ENCODE results near the gene SLC43A2. TPM values are rescaled to one million over a fixed set of nuclear protein-coding genes. Genes with fewer than 3 reads are reported as not detected.

Gene SLC43A2
- total and polyA plus RNA-seq, 3 donors from 2014 or later = 11.7 to 15.7 (median 12.4) TPM

- DNase-seq = no peak
- no peaks in the 10 kb centered on the region for H3K27me3 ChIP-seq
- WGBS, 2 donors = 94 to 96% methylated on average over 14 of the region's 14 CpGs
- peaks cover 9% of the 10 kb centered on the region for H3K4me1 ChIP-seq
- no peak for TF ChIP-seq CTCF (IDR thresholded peaks at IDR 0.05)
- TF ChIP-seq POLR2A (IDR thresholded peaks at IDR 0.05) = no peak
- intact Hi-C loops (cut with DNase I; ENCODE audit: low total_unique reads) = no loop called here
- H3K27ac ChIP-seq = no peak overlapping the region
- H3K4me3 ChIP-seq = no peak overlapping the region
- H3K9me3 ChIP-seq = no peaks in the 10 kb centered on the region
- no peaks in the 10 kb centered on the region for H3K36me3 ChIP-seq (ENCODE audit: low read depth, missing control alignments)
These were observed 27.1 kb downstream of the SLC43A2 start for GRCh38 chr17:1601571-1601970.

GRCh38 chr17:1598399-1599095 lies 30.1 kb downstream of the SLC43A2 start:
- 94 to 95% methylated on average over 8 of the region's 8 CpGs for WGBS, 2 donors
- no peak overlapping the region for H3K4me3 ChIP-seq
- DNase-seq = no peak
- no peak overlapping the region for H3K27ac ChIP-seq
- TF ChIP-seq POLR2A (IDR thresholded peaks at IDR 0.05) (no peak), CTCF (IDR thresholded peaks at IDR 0.05) (no peak)
- intact Hi-C loops (cut with DNase I; ENCODE audit: low total_unique reads) = no loop called here
- H3K27me3 ChIP-seq = no peaks in the 10 kb centered on the region
- H3K9me3 ChIP-seq = no peaks in the 10 kb centered on the region
- no peaks in the 10 kb centered on the region for H3K36me3 ChIP-seq (ENCODE audit: low read depth, missing control alignments)
- no peaks in the 10 kb centered on the region for H3K4me1 ChIP-seq

DNA sequence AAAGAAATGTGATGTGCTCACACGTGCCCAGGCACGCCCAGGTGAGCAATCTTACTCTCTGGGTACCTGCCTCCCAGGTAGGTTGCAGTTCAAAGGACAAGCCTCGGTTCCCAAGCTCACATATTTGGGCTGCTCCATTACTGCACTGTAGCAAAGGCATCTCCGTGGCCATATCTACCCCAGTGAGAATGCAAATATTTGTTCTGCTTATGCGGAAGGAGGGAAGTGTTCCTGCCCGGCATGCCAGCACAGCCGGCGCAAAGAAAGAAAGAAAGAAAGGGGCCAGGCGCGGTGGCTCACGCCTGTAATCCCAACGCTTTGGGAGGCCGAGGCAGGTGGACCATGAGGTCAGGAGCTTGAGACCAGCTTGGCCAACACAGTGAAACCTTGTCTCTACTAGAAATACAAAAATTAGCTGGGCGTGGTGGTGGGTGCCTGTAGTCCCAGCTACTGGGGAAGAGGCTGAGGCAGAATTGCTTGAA lies 30.7 kb downstream of the SLC43A2 start:
- H3K36me3 ChIP-seq (ENCODE audit: low read depth, missing control alignments) = no peaks in the 10 kb centered on the region
- DNase-seq = no peak
- H3K4me3 ChIP-seq = no peak overlapping the region
- no peak overlapping the region for H3K27ac ChIP-seq
- no peaks in the 10 kb centered on the region for H3K27me3 ChIP-seq
- 84 to 95% methylated on average over 14 of the region's 14 CpGs for WGBS, 2 donors
- intact Hi-C loops (cut with DNase I; ENCODE audit: low total_unique reads) = no loop called here
- peaks cover 5% of the 10 kb centered on the region for H3K4me1 ChIP-seq
- H3K9me3 ChIP-seq = no peaks in the 10 kb centered on the region
- TF ChIP-seq CTCF (IDR thresholded peaks at IDR 0.05) = no peak
- TF ChIP-seq POLR2A (IDR thresholded peaks at IDR 0.05) = no peak

GRCh38 chr17:1593630-1593931 lies 35.1 kb downstream of the SLC43A2 start:
- 81 to 90% methylated on average over 5 of the region's 5 CpGs for WGBS, 2 donors
- H3K4me1 ChIP-seq = peaks cover 5% of the 10 kb centered on the region
- no peak for TF ChIP-seq POLR2A (IDR thresholded peaks at IDR 0.05)
- no peak for TF ChIP-seq CTCF (IDR thresholded peaks at IDR 0.05)
- no peak for DNase-seq
- no peaks in the 10 kb centered on the region for H3K27me3 ChIP-seq
- H3K4me3 ChIP-seq = no peak overlapping the region
- H3K36me3 ChIP-seq (ENCODE audit: low read depth, missing control alignments) = no peaks in the 10 kb centered on the region
- H3K9me3 ChIP-seq = no peaks in the 10 kb centered on the region
- H3K27ac ChIP-seq = no peak overlapping the region
- intact Hi-C loops (cut with DNase I; ENCODE audit: low total_unique reads) = no loop called here
